ENCODE measurements around the gene OMG.
"Not testable (repeated sequence)": the region's sequence is repeated elsewhere in the genome, so short reads cannot be mapped to it uniquely, and the experiment has no call there.

OMG gene

GRCh38 chr17:31295489-31295871 lies 1.6 kb downstream of the OMG start:
- H3K27ac ChIP-seq = no peak overlapping the region
- peaks cover 4% of the 10 kb centered on the region; the same call in 1 of the 2 replicates for H3K36me3 ChIP-seq (ENCODE audit: insufficient read depth, low read length)

GRCh38 chr17:31294820-31295488 lies 2.1 kb downstream of the OMG start:
- no peak for TF ChIP-seq EZH2 (IDR thresholded peaks at IDR 0.05)
- TF ChIP-seq FOXP2 (optimal IDR thresholded peaks at IDR 0.05; ENCODE audit: control extremely low read depth, extremely low read length, insufficient read depth) = no peak
- TF ChIP-seq POLR2AphosphoS5 (IDR thresholded peaks at IDR 0.05; ENCODE audit: borderline replicate concordance, low read depth, low read length) = no peak
- no peaks in the 10 kb centered on the region for H3K9me3 ChIP-seq (ENCODE audit: low read depth, low read length)
- H3K9ac ChIP-seq (ENCODE audit: insufficient read length) = no peak overlapping the region
- no peak overlapping the region for H3K4me3 ChIP-seq
- no peak for DNase-seq (ENCODE audit: low read depth, low spot score)
- H3K27ac ChIP-seq = no peak overlapping the region
- peaks cover 8% of the 10 kb centered on the region for H3K36me3 ChIP-seq (ENCODE audit: insufficient read depth, low read length)

More at GRCh38 chr17:31295489-31295871, 1.6 kb downstream of the OMG start:
- no peak for TF ChIP-seq POLR2AphosphoS5 (IDR thresholded peaks at IDR 0.05; ENCODE audit: borderline replicate concordance, low read depth, low read length)
- no peak for TF ChIP-seq EZH2 (IDR thresholded peaks at IDR 0.05)
- TF ChIP-seq FOXP2 (optimal IDR thresholded peaks at IDR 0.05; ENCODE audit: control extremely low read depth, extremely low read length, insufficient read depth) = no peak
- DNase-seq (ENCODE audit: low read depth, low spot score) = no peak
- Histone ChIP-seq H3K9me3 (ENCODE audit: low read depth, low read length) (no peaks in the 10 kb centered on the region), H3K9ac (ENCODE audit: insufficient read length) (no peak overlapping the region), H3K4me3 (no peak overlapping the region)

GRCh38 chr17:31294231-31294630 lies 2.8 kb downstream of the OMG start:
- no peaks in the 10 kb centered on the region for H3K9me3 ChIP-seq (ENCODE audit: low read depth, low read length)
- no peak overlapping the region for H3K9ac ChIP-seq (ENCODE audit: insufficient read length)
- H3K36me3 ChIP-seq (ENCODE audit: insufficient read depth, low read length) = peaks cover 8% of the 10 kb centered on the region
- TF ChIP-seq EZH2 (IDR thresholded peaks at IDR 0.05) (no peak), POLR2AphosphoS5 (IDR thresholded peaks at IDR 0.05; ENCODE audit: borderline replicate concordance, low read depth, low read length) (no peak), FOXP2 (optimal IDR thresholded peaks at IDR 0.05; ENCODE audit: control extremely low read depth, extremely low read length, insufficient read depth) (no peak)
- no peak overlapping the region for H3K4me3 ChIP-seq
- DNase-seq (ENCODE audit: low read depth, low spot score) = no peak
- no peak overlapping the region for H3K27ac ChIP-seq

- TF ChIP-seq FOXP2 (optimal IDR thresholded peaks at IDR 0.05; ENCODE audit: control extremely low read depth, extremely low read length, insufficient read depth) = no peak
- TF ChIP-seq POLR2AphosphoS5 (IDR thresholded peaks at IDR 0.05; ENCODE audit: borderline replicate concordance, low read depth, low read length) = no peak
- TF ChIP-seq EZH2 (IDR thresholded peaks at IDR 0.05) = no peak
- H3K9ac ChIP-seq (ENCODE audit: insufficient read length) = no peak overlapping the region
- no peak for DNase-seq (ENCODE audit: low read depth, low spot score)
- H3K9me3 ChIP-seq (ENCODE audit: low read depth, low read length) = no peaks in the 10 kb centered on the region
- H3K27ac ChIP-seq = no peak overlapping the region
- peaks cover 8% of the 10 kb centered on the region for H3K36me3 ChIP-seq (ENCODE audit: insufficient read depth, low read length)
- no peak overlapping the region for H3K4me3 ChIP-seq
These were observed 3.5 kb downstream of the OMG start for GRCh38 chr17:31293581-31293980.

GRCh38 chr17:31291820-31292219 lies 5.2 kb downstream of the OMG start:
- no peak for DNase-seq (ENCODE audit: low read depth, low spot score)
- H3K4me3 ChIP-seq = no peak overlapping the region
- H3K9ac ChIP-seq (ENCODE audit: insufficient read length) = no peak overlapping the region
- no peak overlapping the region for H3K27ac ChIP-seq
- H3K9me3 ChIP-seq (ENCODE audit: low read depth, low read length) = no peaks in the 10 kb centered on the region
- peaks cover 12% of the 10 kb centered on the region for H3K36me3 ChIP-seq (ENCODE audit: insufficient read depth, low read length)
- TF ChIP-seq EZH2 (IDR thresholded peaks at IDR 0.05) (no peak), POLR2AphosphoS5 (IDR thresholded peaks at IDR 0.05; ENCODE audit: borderline replicate concordance, low read depth, low read length) (no peak), FOXP2 (optimal IDR thresholded peaks at IDR 0.05; ENCODE audit: control extremely low read depth, extremely low read length, insufficient read depth) (no peak)

- H3K9ac ChIP-seq (ENCODE audit: insufficient read length) = no peak overlapping the region
- DNase-seq (ENCODE audit: low read depth, low spot score) = no peak
These were observed 7.2 kb downstream of the OMG start for GRCh38 chr17:31289790-31290189.

GRCh38 chr17:31287932-31288331 lies 9.1 kb downstream of the OMG start:
- H3K9ac ChIP-seq (ENCODE audit: insufficient read length); H3K4me3 ChIP-seq; DNase-seq (ENCODE audit: low read depth, low spot score); H3K27ac ChIP-seq; H3K9me3 ChIP-seq (ENCODE audit: low read depth, low read length): not testable (repeated sequence)
- H3K36me3 ChIP-seq (ENCODE audit: insufficient read depth, low read length) = peaks cover 15% of the 10 kb centered on the region

More at GRCh38 chr17:31289790-31290189, 7.2 kb downstream of the OMG start:
- TF ChIP-seq POLR2AphosphoS5 (IDR thresholded peaks at IDR 0.05; ENCODE audit: borderline replicate concordance, low read depth, low read length) = no peak
- no peak for TF ChIP-seq EZH2 (IDR thresholded peaks at IDR 0.05)
- Histone ChIP-seq H3K9me3 (ENCODE audit: low read depth, low read length) (no peaks in the 10 kb centered on the region), H3K4me3 (no peak overlapping the region), H3K27ac (no peak overlapping the region), H3K36me3 (ENCODE audit: insufficient read depth, low read length) (peaks cover 15% of the 10 kb centered on the region)

GRCh38 chr17:31286587-31286986 lies 10.5 kb downstream of the OMG start:
- Histone ChIP-seq H3K27ac (no peak overlapping the region), H3K4me3 (no peak overlapping the region), H3K36me3 (ENCODE audit: insufficient read depth, low read length) (peaks cover 11% of the 10 kb centered on the region), H3K9ac (ENCODE audit: insufficient read length) (no peak overlapping the region), H3K9me3 (ENCODE audit: low read depth, low read length) (no peaks in the 10 kb centered on the region)
- DNase-seq (ENCODE audit: low read depth, low spot score) = no peak
- no peak for TF ChIP-seq EZH2 (IDR thresholded peaks at IDR 0.05)
- no peak for TF ChIP-seq POLR2AphosphoS5 (IDR thresholded peaks at IDR 0.05; ENCODE audit: borderline replicate concordance, low read depth, low read length)
- no peak for TF ChIP-seq FOXP2 (optimal IDR thresholded peaks at IDR 0.05; ENCODE audit: control extremely low read depth, extremely low read length, insufficient read depth)

GRCh38 chr17:31283841-31284240 lies 13.2 kb downstream of the OMG start:
- TF ChIP-seq EZH2 (IDR thresholded peaks at IDR 0.05) (no peak), POLR2AphosphoS5 (IDR thresholded peaks at IDR 0.05; ENCODE audit: borderline replicate concordance, low read depth, low read length) (no peak), FOXP2 (optimal IDR thresholded peaks at IDR 0.05; ENCODE audit: control extremely low read depth, extremely low read length, insufficient read depth) (no peak)
- no peak overlapping the region for H3K27ac ChIP-seq
- no peak overlapping the region for H3K9ac ChIP-seq (ENCODE audit: insufficient read length)
- no peaks in the 10 kb centered on the region for H3K9me3 ChIP-seq (ENCODE audit: low read depth, low read length)
- no peak overlapping the region for H3K4me3 ChIP-seq
- no peak for DNase-seq (ENCODE audit: low read depth, low spot score)
- H3K36me3 ChIP-seq (ENCODE audit: insufficient read depth, low read length) = 0 out of 2 replicates have a peak, but pooled peaks cover 12% of the 10 kb centered on the region
